ENCODE measurements around the gene NEK2.

DNA sequence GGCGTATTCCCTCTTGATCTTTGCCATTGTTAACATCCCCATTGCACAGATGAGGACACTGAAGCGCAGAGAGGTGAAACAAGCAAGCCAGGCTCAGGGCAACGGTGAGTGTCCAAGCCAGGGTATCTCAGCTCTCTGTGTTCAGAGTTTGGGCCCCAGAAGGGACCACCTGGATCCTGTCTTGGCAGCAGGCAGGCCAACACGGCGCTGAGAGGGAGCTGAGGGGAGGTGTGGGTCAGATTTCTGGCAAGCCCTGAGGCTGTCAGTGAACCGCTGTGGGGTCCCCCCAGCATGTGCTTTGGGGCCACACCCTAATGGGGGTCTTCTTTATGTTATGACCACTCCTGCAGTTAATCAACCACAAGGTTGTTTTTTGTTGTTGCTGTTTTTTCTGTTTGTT lies 23.1 kb downstream of the NEK2 start:
- TF ChIP-seq CTCF (conservative IDR thresholded peaks at IDR 0.05): no peak
- no peak for TF ChIP-seq ZFX (IDR thresholded peaks at IDR 0.05)
